Testis (tissue), 2 donors: ENCODE results near the gene KIF9.

Experiments
- CTCF ChIP-seq, 3 experiments: fragments of 450-650 bp in 2 of 3; fragments of 200-600 bp in 1 of 3; sonication (generic) in 1 of 3; IDR thresholded peaks; one replicate each; pipeline ENCODE4 v1.5.1; 2016 to 2019; ENCODE audit warnings: antibody characterized with exemption in 3 of 3, mild to moderate bottlenecking in 2 of 3, moderate library complexity in 1 of 3
- POLR2A ChIP-seq: fragments of 450-650 bp; IDR thresholded peaks from one replicate; pipeline ENCODE4 v1.6.1; 2017; ENCODE audit warnings: antibody characterized with exemption, mild to moderate bottlenecking, moderate library complexity

GRCh38 chr3:47244531-47245100, 38.0 kb downstream of the KIF9 start:
- TF ChIP-seq CTCF (IDR thresholded peaks at IDR 0.05) (no peak), POLR2A (no peak)
